ENCODE results near the gene PCDH11Y.
"Not testable (repeated sequence)": the region's sequence is repeated elsewhere in the genome, so short reads cannot be mapped to it uniquely, and the experiment has no call there.

- not testable (repeated sequence) for TF ChIP-seq CTCF, POLR2A (IDR thresholded peaks at IDR 0.05)
Observed at GRCh38 chrY:5709788-5710381, 709.8 kb downstream of the PCDH11Y start.

Data from heart left ventricle (tissue), 13 donors.